GM23338 (cell line): ENCODE results near the gene TBC1D30. TPM values are rescaled to one million over a fixed set of nuclear protein-coding genes. Genes with fewer than 3 reads are reported as not detected.
"Not testable (repeated sequence)": the region's sequence is repeated elsewhere in the genome, so short reads cannot be mapped to it uniquely, and the experiment has no call there.

Source experiments
- ATAC-seq: fragments of 200-7000 bp; cut with Tn5 transposase; 3 replicates; pipeline ENCODE4 v1.9.1; 2020
- DNase-seq: peaks from one replicate; pipeline ENCODE4 v3.0.0-alpha.2; 2015; ENCODE audit warnings: low spot score
- H2AFZ ChIP-seq: fragments of 200-600 bp; sonication (generic); 2 replicates; pipeline ENCODE4 v1.8.0; 2016; ENCODE audit warnings: antibody characterized with exemption, mild to moderate bottlenecking, moderate library complexity
- H3F3A ChIP-seq: fragments of 200-600 bp; sonication (generic); replicated peaks from 2 replicates; pipeline ENCODE4 v1.8.0; 2017; ENCODE audit warnings: antibody characterized with exemption, mixed run types, low read depth
- H3K27ac ChIP-seq: fragments of 200-600 bp; sonication (generic); 2 replicates; pipeline ENCODE4 v1.6.1; 2016; ENCODE audit warnings: low read depth
- H3K27me3 ChIP-seq: fragments of 200-600 bp; sonication (generic); 2 replicates; pipeline ENCODE4 v1.8.0; 2016; ENCODE audit warnings: mild to moderate bottlenecking, mixed run types, moderate library complexity; ENCODE audit not compliant: insufficient read depth
- H3K36me3 ChIP-seq: fragments of 200-600 bp; sonication (generic); 2 replicates; pipeline ENCODE4 v1.8.0; 2016; ENCODE audit warnings: mild to moderate bottlenecking; ENCODE audit not compliant: insufficient read depth
- H3K4me1 ChIP-seq: fragments of 200-600 bp; sonication (generic); 2 replicates; pipeline ENCODE4 v1.8.0; 2016; ENCODE audit warnings: mild to moderate bottlenecking, moderate library complexity; ENCODE audit not compliant: insufficient read depth
- H3K4me2 ChIP-seq: fragments of 200-600 bp; sonication (generic); 2 replicates; pipeline ENCODE4 v1.7.1; 2017; ENCODE audit warnings: mixed run types
- H3K4me3 ChIP-seq: fragments of 200-600 bp; sonication (generic); 2 replicates; pipeline ENCODE4 v1.6.1; 2016; ENCODE audit warnings: mixed run types
- H3K79me2 ChIP-seq: fragments of 200-600 bp; sonication (generic); replicated peaks from 2 replicates; pipeline ENCODE4 v1.8.0; 2017; ENCODE audit warnings: mild to moderate bottlenecking; ENCODE audit not compliant: insufficient read depth
- H3K9me2 ChIP-seq: fragments of 200-600 bp; sonication (generic); 2 replicates; pipeline ENCODE4 v1.8.0; 2017; ENCODE audit not compliant: insufficient read depth
- H4K20me1 ChIP-seq: fragments of 200-600 bp; sonication (generic); replicated peaks from 2 replicates; pipeline ENCODE4 v1.8.0; 2017; ENCODE audit warnings: mild to moderate bottlenecking; ENCODE audit not compliant: insufficient read depth
- H3K27ac Mint-ChIP-seq: 2 replicates; pipeline ENCODE4 v1.8.0; 2020; ENCODE audit warnings: inconsistent platforms, mild to moderate bottlenecking, moderate library complexity, mixed read lengths
- H3K27me3 Mint-ChIP-seq: 3 replicates; pipeline ENCODE4 v1.8.0; 2022; ENCODE audit warnings: low read depth, mild to moderate bottlenecking, moderate library complexity, mixed read lengths, inconsistent platforms; ENCODE audit not compliant: insufficient read depth, poor library complexity
- H3K36me3 Mint-ChIP-seq: 3 replicates; pipeline ENCODE4 v1.8.0; 2021; ENCODE audit warnings: low read depth, mild to moderate bottlenecking, inconsistent platforms, moderate library complexity, mixed read lengths
- H3K4me1 Mint-ChIP-seq: 3 replicates; pipeline ENCODE4 v1.8.0; 2020; ENCODE audit warnings: mild to moderate bottlenecking, inconsistent platforms, mixed read lengths
- H3K4me3 Mint-ChIP-seq: 3 replicates; pipeline ENCODE4 v1.8.0; 2021; ENCODE audit warnings: moderate library complexity, mild to moderate bottlenecking, inconsistent platforms, mixed read lengths
- H3K9me3 Mint-ChIP-seq: 3 replicates; pipeline ENCODE4 v1.8.0; 2020; ENCODE audit warnings: moderate library complexity, mild to moderate bottlenecking, inconsistent platforms, mixed read lengths
- ETS1 ChIP-seq: IDR thresholded peaks from 2 replicates; pipeline ENCODE4 v1.6.1; 2016; ENCODE audit warnings: antibody characterized with exemption
- EZH2 ChIP-seq: fragments of 200-600 bp; sonication (generic); IDR thresholded peaks from one replicate; pipeline ENCODE4 v1.8.0; 2017; ENCODE audit warnings: antibody characterized with exemption, mild to moderate bottlenecking, low read depth; ENCODE audit not compliant: unreplicated experiment
- EZH2phosphoT487 ChIP-seq: fragments of 200-600 bp; sonication (generic); IDR thresholded peaks from one replicate; pipeline ENCODE4 v1.8.1; 2018; ENCODE audit warnings: antibody characterized with exemption; ENCODE audit not compliant: unreplicated experiment
- JUNB ChIP-seq: IDR thresholded peaks from one replicate; pipeline ENCODE4 v1.6.1; 2016; ENCODE audit warnings: antibody characterized with exemption; ENCODE audit not compliant: unreplicated experiment
- NANOG ChIP-seq: IDR thresholded peaks from 2 replicates; pipeline ENCODE4 v1.6.1; 2016; ENCODE audit warnings: antibody characterized with exemption, borderline replicate concordance
- ZNF114 ChIP-seq: fragments of 250-450 bp; sonication (Bioruptor Pico); IDR thresholded peaks from 2 replicates; pipeline ENCODE4 v1.5.0; 2020; ENCODE audit warnings: mild to moderate bottlenecking, moderate library complexity
- long read RNA-seq: library from polyadenylated mRNA; unstranded; transcript quantifications from one replicate; pipeline ENCODE4 v2.0.0, GENCODE V29; 2020; ENCODE audit not compliant: unreplicated experiment
- polyA plus RNA-seq: library from polyadenylated mRNA; unstranded; fragments of >200 nt; fragmentation: Nextera tagmentation; extraction: Ambion mirVana; gene quantifications from 2 replicates; pipeline ENCODE4 v1.2.1, GENCODE V29; 2016
- total RNA-seq: library from RNA; depleted of rRNA; stranded (reverse); fragments of >200 nt; shearing (Covaris generic); gene quantifications from 2 replicates; pipeline ENCODE4 v1.2.3, GENCODE V29; 2014; rRNA removed

The TBC1D30 gene
- total RNA-seq (7.1 and 9.6 TPM in 2 replicates), polyA plus RNA-seq (1.8 and 2.9 TPM in 2 replicates)
- long read RNA-seq = 0 reads

GRCh38 chr12:64824500-64825142 lies at the start of gene TBC1D30:
TBC1D30 (plus strand) TSS chr12:64824647; CDS start chr12:64824880, 233 bp downstream.
- Mint-ChIP-seq H3K9me3 (peaks cover 15% of the 10 kb centered on the region), H3K4me3 (peak within 1 kb of the TSS; percentile 86), H3K27me3 (peaks cover 43% of the 10 kb centered on the region), H3K4me1 (peaks cover 12% of the 10 kb centered on the region), H3K36me3 (peaks cover 6% of the 10 kb centered on the region), H3K27ac (no peak within 1 kb of the TSS)
- H3K4me3 ChIP-seq = peak within 1 kb of the TSS; percentile 83
- peak within 1 kb of the TSS; percentile 95 for H2AFZ ChIP-seq
- no peaks in the 10 kb centered on the region for H3K36me3 ChIP-seq
- TF ChIP-seq JUNB (no peak), EZH2 (peak; percentile 39), NANOG (no peak)
- H3K27me3 ChIP-seq = peaks cover 58% of the 10 kb centered on the region
- H3K79me2 ChIP-seq = no peaks in the 10 kb centered on the region
- peak; percentile 68 for ATAC-seq
- no peak within 1 kb of the TSS for H3K27ac ChIP-seq
- no peaks in the 10 kb centered on the region for H4K20me1 ChIP-seq
- H3K9me2 ChIP-seq = no peaks in the 10 kb centered on the region; the same call in 1 of the 2 replicates
- H3K4me2 ChIP-seq = peak within 1 kb of the TSS; percentile 96
- DNase-seq = peak; percentile 58
- peaks cover 7% of the 10 kb centered on the region; the same call in 1 of the 2 replicates for H3K4me1 ChIP-seq
- H3F3A ChIP-seq = 0 out of 2 replicates have a peak, but pooled peaks cover 4% of the 10 kb centered on the region

- H3K27me3 Mint-ChIP-seq = peaks cover 17% of the 10 kb centered on the region
- not testable (repeated sequence) for H3K36me3 Mint-ChIP-seq, H3K4me3 ChIP-seq, ATAC-seq, H2AFZ ChIP-seq, H3F3A ChIP-seq, H3K4me1 Mint-ChIP-seq, H3K27ac ChIP-seq, H3K4me3 Mint-ChIP-seq, H3K27ac Mint-ChIP-seq, H3K36me3 ChIP-seq, H3K4me1 ChIP-seq, H3K79me2 ChIP-seq, H3K9me2 ChIP-seq, DNase-seq, H4K20me1 ChIP-seq, H3K4me2 ChIP-seq
- H3K27me3 ChIP-seq = peaks cover 18% of the 10 kb centered on the region
- H3K9me3 Mint-ChIP-seq = peaks cover 19% of the 10 kb centered on the region; the same call in 2 of the 3 replicates
These were observed 49.2 kb upstream of the TBC1D30 start for GRCh38 chr12:64775147-64775736.

- peaks cover 31% of the 10 kb centered on the region for H3K27me3 Mint-ChIP-seq
- Histone ChIP-seq H3K9me2 (no peaks in the 10 kb centered on the region), H3K79me2 (no peaks in the 10 kb centered on the region), H3K4me1 (peaks cover 16% of the 10 kb centered on the region), H3K4me3 (peak overlapping the region; percentile 70; the same call in 1 of the 2 replicates), H4K20me1 (no peaks in the 10 kb centered on the region; the same call in 1 of the 2 replicates), H3K4me2 (peak overlapping the region; percentile 95), H3K27me3 (peaks cover 52% of the 10 kb centered on the region), H3K27ac (no peak overlapping the region), H3K36me3 (no peaks in the 10 kb centered on the region), H3F3A (peaks cover 8% of the 10 kb centered on the region), H2AFZ (no peak overlapping the region)
- H3K9me3 Mint-ChIP-seq = peaks cover 14% of the 10 kb centered on the region; the same call in 2 of the 3 replicates
- peaks cover 13% of the 10 kb centered on the region for H3K4me1 Mint-ChIP-seq
- DNase-seq = no peak
- no peak for ATAC-seq
- TF ChIP-seq EZH2phosphoT487 = no peak
- TF ChIP-seq ZNF114 (CRISPR knock-in tag) = no peak
- TF ChIP-seq ETS1 = no peak
- H3K27ac Mint-ChIP-seq = no peak overlapping the region
- no peaks in the 10 kb centered on the region; the same call in 1 of the 3 replicates for H3K36me3 Mint-ChIP-seq
- peak overlapping the region; percentile 74 for H3K4me3 Mint-ChIP-seq
These were observed 45.0 kb upstream of the TBC1D30 start for GRCh38 chr12:64779354-64779974.
